SK-N-SH (cell line): Measurements from ENCODE around the gene EIF4G1.

Source experiments
- CTCF ChIP-seq: fragments of 200-600 bp; sonication (generic); IDR thresholded peaks from 2 replicates; pipeline ENCODE4 v1.6.1; 2017; ENCODE audit warnings: antibody characterized with exemption, mild to moderate bottlenecking, moderate library complexity
- EP300 ChIP-seq, 2 experiments: IDR thresholded peaks; 2 replicates each; pipeline versions ENCODE4 v1.4.0 to v1.6.1; 2012; ENCODE audit warnings: borderline replicate concordance in 1 of 2, low read depth in 1 of 2, low read length in 1 of 2
- EZH2phosphoT487 ChIP-seq: fragments of 200-600 bp; sonication (generic); IDR thresholded peaks from 2 replicates; pipeline ENCODE4 v1.6.1; 2017; ENCODE audit warnings: low read depth, mixed run types, mild to moderate bottlenecking, antibody characterized with exemption, moderate library complexity, borderline replicate concordance
- FOXM1 ChIP-seq: IDR thresholded peaks from 2 replicates; pipeline ENCODE4 v1.4.0; 2012; ENCODE audit warnings: low read depth, mild to moderate bottlenecking
- MAX ChIP-seq: IDR thresholded peaks from 2 replicates; pipeline ENCODE4 v1.4.0; 2012; ENCODE audit warnings: low read depth
- MXI1 ChIP-seq: IDR thresholded peaks from 2 replicates; pipeline ENCODE4 v1.6.1; 2012; ENCODE audit warnings: mild to moderate bottlenecking, low read depth, low read length, improper control_type of control experiment
- PBX3 ChIP-seq: IDR thresholded peaks from 2 replicates; pipeline ENCODE4; 2012
- POLR2AphosphoS5 ChIP-seq: IDR thresholded peaks from 2 replicates; pipeline ENCODE4 v1.6.1; 2012; ENCODE audit warnings: low read depth, low read length
- RFX5 ChIP-seq: IDR thresholded peaks from 2 replicates; pipeline ENCODE4 v1.6.1; 2012; ENCODE audit warnings: mild to moderate bottlenecking, improper control_type of control experiment, low read length
- SIN3A ChIP-seq: IDR thresholded peaks from 2 replicates; pipeline ENCODE4 v1.6.1; 2012; ENCODE audit warnings: low read depth, mild to moderate bottlenecking, low read length, moderate library complexity, borderline replicate concordance
- TAF1 ChIP-seq: IDR thresholded peaks from 2 replicates; pipeline ENCODE4 v1.6.1; 2012; ENCODE audit warnings: low read depth, mild to moderate bottlenecking, low read length, moderate library complexity, borderline replicate concordance
- YY1 ChIP-seq: IDR thresholded peaks from 2 replicates; pipeline ENCODE4 v1.4.0; 2012; ENCODE audit warnings: low read depth, mild to moderate bottlenecking
- ZBTB33 ChIP-seq: IDR thresholded peaks from 2 replicates; pipeline ENCODE4 v1.4.0; 2012; ENCODE audit warnings: low read depth, borderline replicate concordance

GRCh38 chr3:184383033-184383740, 68.8 kb downstream of the EIF4G1 start:
- TF ChIP-seq MAX: no peak
- no peak for TF ChIP-seq FOXM1
- TF ChIP-seq EZH2phosphoT487: no peak
- TF ChIP-seq YY1: no peak
- no peak for TF ChIP-seq ZBTB33
- no peak for TF ChIP-seq CTCF
- no peak for TF ChIP-seq TAF1
- TF ChIP-seq POLR2AphosphoS5: no peak
- no peak for TF ChIP-seq EP300 (IDR thresholded peaks at IDR 0.05; ENCODE audit: borderline replicate concordance in 1 of 2, low read depth in 1 of 2, low read length in 1 of 2)
- no peak for TF ChIP-seq MXI1
- no peak for TF ChIP-seq SIN3A
- TF ChIP-seq RFX5: no peak
- no peak for TF ChIP-seq PBX3
